ENCODE results near the gene MRPS23. TPM values are rescaled to one million over a fixed set of nuclear protein-coding genes. Genes with fewer than 3 reads are reported as not detected.
A peak's percentile ranks its signal among the peaks of the same experiment; 100 is the strongest.

MRPS23 gene
- polyA plus RNA-seq, 2 of the 4 experiments (the other 2 are of a cell fraction) = 110 to 153 TPM

GRCh38 chr17:57833179-57833939 is 16.5 kb downstream of the MRPS23 start (continued):
- TF ChIP-seq CTCF (IDR thresholded peaks at IDR 0.05) (peak; percentile 99), RAD21 (conservative IDR thresholded peaks at IDR 0.05 in 1 of 2, IDR thresholded peaks at IDR 0.05 in 1 of 2) (peak; percentile 86 to 88), KDM5A (IDR thresholded peaks at IDR 0.05) (no peak), ATOH8 (CRISPR knock-in tag; IDR thresholded peaks at IDR 0.05; ENCODE audit: low read depth) (no peak), KDM1A (IDR thresholded peaks at IDR 0.05; ENCODE audit: low read depth) (no peak), HOXA7 (CRISPR knock-in tag; IDR thresholded peaks at IDR 0.05) (no peak), POLR2A (IDR thresholded peaks at IDR 0.05; ENCODE audit: low read length) (no peak), SREBF2 (IDR thresholded peaks at IDR 0.05) (no peak), CHD4 (IDR thresholded peaks at IDR 0.05; ENCODE audit: borderline replicate concordance) (no peak), HDAC2 (IDR thresholded peaks at IDR 0.05) (no peak)

- POLR2A ChIA-PET = no interaction called here
- ATAC-seq (no peak), FAIRE-seq (no peak), DNase-seq (ENCODE audit: low read depth in 1 of 2, low spot score in 1 of 2) (no peak)
- Histone ChIP-seq H3K27ac (peak overlapping the region in 1 of 2 experiments; percentile 46; a peak in 3 of 6 replicates), H3K4me1 (peaks cover 13% of the 10 kb centered on the region; the same call in 1 of the 3 replicates), H3K9me3 (no peaks in the 10 kb centered on the region), H3K4me2 (no peak overlapping the region), H3K4me3 (no peak overlapping the region)
- CTCF ChIA-PET = interaction anchor here (0.6 to 6.3 kb wide), 89 partner anchors 10 to 753 kb away, joined by 3 to 150 read pairs (median 5); partner anchors contain the start of genes CCDC182, MRPS23, SRSF1 and VEZF1
- WGBS (ENCODE audit: missing lambda C conversion rate) = 62% methylated on average over 12 of the region's 12 CpGs
- TF ChIP-seq PBX3 (IDR thresholded peaks at IDR 0.05) = no peak
- no peak for TF ChIP-seq ZC3H11A (IDR thresholded peaks at IDR 0.05)
- no peak for TF ChIP-seq MAFK (IDR thresholded peaks at IDR 0.05; ENCODE audit: partially characterized antibody)
- TF ChIP-seq FOSB (CRISPR knock-in tag; IDR thresholded peaks at IDR 0.05) = no peak
- no peak for TF ChIP-seq EHMT2 (IDR thresholded peaks at IDR 0.05; ENCODE audit: low read depth)
- no peak for TF ChIP-seq MYC (IDR thresholded peaks at IDR 0.05; ENCODE audit: borderline replicate concordance, low read length)
- TF ChIP-seq CBX2 (IDR thresholded peaks at IDR 0.05; ENCODE audit: borderline replicate concordance, low read depth) = no peak
- no peak for TF ChIP-seq MAZ (IDR thresholded peaks at IDR 0.05; ENCODE audit: borderline replicate concordance, low read depth, low read length)
- no peak for TF ChIP-seq SMC3 (IDR thresholded peaks at IDR 0.05)
- TF ChIP-seq ZFP36 (IDR thresholded peaks at IDR 0.05; ENCODE audit: borderline replicate concordance, partially characterized antibody) = no peak
- no peak for TF ChIP-seq POLR2A (IDR thresholded peaks at IDR 0.05; ENCODE audit: low read length)
- no peak for TF ChIP-seq REST (IDR thresholded peaks at IDR 0.05)
- TF ChIP-seq TP53 (CRISPR knock-in tag; IDR thresholded peaks at IDR 0.05) = no peak
- TF ChIP-seq E2F6 (IDR thresholded peaks at IDR 0.05; ENCODE audit: borderline replicate concordance, low read depth) = no peak
- TF ChIP-seq HOXA7 (CRISPR knock-in tag; IDR thresholded peaks at IDR 0.05) = no peak
- TF ChIP-seq USF2 (IDR thresholded peaks at IDR 0.05) = no peak
- no peak for TF ChIP-seq HDAC2 (IDR thresholded peaks at IDR 0.05)
- TF ChIP-seq JUNB (IDR thresholded peaks at IDR 0.05) = no peak
- TF ChIP-seq JUN (IDR thresholded peaks at IDR 0.05) = no peak
- TF ChIP-seq ATOH8 (CRISPR knock-in tag; IDR thresholded peaks at IDR 0.05; ENCODE audit: low read depth) = no peak
Measured at GRCh38 chr17:57832314-57833178, 17.3 kb downstream of the MRPS23 start.

All from A549 (cell line).